K562 (cell line): Measurements from ENCODE around the gene VAMP8. TPM values are rescaled to one million over a fixed set of nuclear protein-coding genes. Genes with fewer than 3 reads are reported as not detected.

Experiments used
- ARID2 ChIP-seq: fragments of 450-650 bp; IDR thresholded peaks from 2 replicates; pipeline ENCODE4 v1.6.1; 2017; ENCODE audit warnings: antibody characterized with exemption, mild to moderate bottlenecking
- BCOR ChIP-seq: fragments of 450-650 bp; IDR thresholded peaks from 2 replicates; pipeline ENCODE4 v1.6.1; 2016
- BHLHE40 ChIP-seq: IDR thresholded peaks from 2 replicates; pipeline ENCODE4 v1.6.1; 2011; ENCODE audit warnings: low read length, improper control_type of control experiment
- C11orf30 ChIP-seq: fragments of 450-650 bp; IDR thresholded peaks from 2 replicates; pipeline ENCODE4 v1.6.1; 2016; ENCODE audit warnings: low read depth, mild to moderate bottlenecking
- CREB3L1 ChIP-seq: fragments of 450-650 bp; IDR thresholded peaks from 2 replicates; pipeline ENCODE4 v1.6.1; 2014; ENCODE audit warnings: low read depth, mild to moderate bottlenecking, moderate library complexity, borderline replicate concordance
- GTF2B ChIP-seq: IDR thresholded peaks from 2 replicates; pipeline ENCODE4 v1.6.1; 2011; ENCODE audit not compliant: insufficient read length; ENCODE audit errors: extremely low read depth
- JUND ChIP-seq, 2 experiments: IDR thresholded peaks; 2 replicates in 1 of 2; 3 replicates in 1 of 2; pipeline ENCODE4 v1.6.1; 2011; ENCODE audit warnings: borderline replicate concordance in 2 of 2, low read depth in 2 of 2, low read length in 2 of 2, improper control_type of control experiment in 1 of 2, missing biosample characterization in 1 of 2, missing genetic modification characterization in 1 of 2, missing genetic modification reagents in 1 of 2
- MLLT1 ChIP-seq, 2 experiments: fragments of 450-650 bp; IDR thresholded peaks; 2 replicates each; pipeline ENCODE4 v1.6.1; 2016
- MTA3 ChIP-seq: fragments of 450-650 bp; formaldehyde crosslinking; IDR thresholded peaks from 2 replicates; pipeline ENCODE4 v1.6.1; 2017; ENCODE audit warnings: mild to moderate bottlenecking, borderline replicate concordance
- NFXL1 ChIP-seq: fragments of 450-650 bp; formaldehyde crosslinking; IDR thresholded peaks from 2 replicates; pipeline ENCODE4 v1.4.0; 2021; ENCODE audit warnings: mild to moderate bottlenecking
- NR2C2 ChIP-seq, 2 experiments: fragments of 200-800 bp in 1 of 2; sonication (Bioruptor generic) in 1 of 2; sonication (generic) in 1 of 2; formaldehyde crosslinking in 1 of 2; IDR thresholded peaks; 2 replicates each; pipeline versions ENCODE4 v1.6.1 to v1.8.0; 2016 to 2022; ENCODE audit warnings: mild to moderate bottlenecking in 1 of 2, missing compliant biosample characterization in 1 of 2, missing genetic modification characterization in 1 of 2, missing genetic modification reagents in 1 of 2
- PHF20 ChIP-seq: fragments of 450-650 bp; IDR thresholded peaks from 2 replicates; pipeline ENCODE4 v1.6.1; 2018; ENCODE audit not compliant: partially characterized antibody
- POLR2AphosphoS5 ChIP-seq: IDR thresholded peaks from 2 replicates; pipeline ENCODE4 v1.6.1; 2011; ENCODE audit warnings: mild to moderate bottlenecking, low read depth, low read length, moderate library complexity; ENCODE audit not compliant: control insufficient read depth, insufficient read depth
- RAD51 ChIP-seq: fragments of 450-650 bp; IDR thresholded peaks from 2 replicates; pipeline ENCODE4 v1.7.1; 2016; ENCODE audit warnings: low read depth, mild to moderate bottlenecking, borderline replicate concordance
- SIN3A ChIP-seq, 2 experiments: fragments of 150-350 bp in 1 of 2; IDR thresholded peaks; 2 replicates each; pipeline ENCODE4 v1.6.1; 2011 to 2016; ENCODE audit warnings: borderline replicate concordance in 2 of 2, low read depth in 2 of 2, low read length in 2 of 2, mild to moderate bottlenecking in 2 of 2, moderate library complexity in 2 of 2; ENCODE audit not compliant: control insufficient read depth in 1 of 2
- SMAD4 ChIP-seq: fragments of 250-450 bp; sonication (Bioruptor Pico); conservative IDR thresholded peaks from 2 replicates; pipeline ENCODE4 v1.8.0; 2021; ENCODE audit warnings: inconsistent platforms, mild to moderate bottlenecking, moderate library complexity
- TAF9B ChIP-seq: fragments of 450-650 bp; IDR thresholded peaks from 2 replicates; pipeline ENCODE4 v1.6.1; 2018; ENCODE audit warnings: mild to moderate bottlenecking; ENCODE audit not compliant: partially characterized antibody
- U2AF2 ChIP-seq: fragments of 200-400 bp; formaldehyde crosslinking; optimal IDR thresholded peaks from 2 replicates; pipeline ENCODE3; 2017; ENCODE audit warnings: low read depth, mild to moderate bottlenecking, low read length
- ZKSCAN8 ChIP-seq: fragments of 200-800 bp; sonication (Bioruptor generic); IDR thresholded peaks from 2 replicates; pipeline ENCODE4 v1.6.1; 2016; ENCODE audit warnings: missing genetic modification characterization, missing compliant biosample characterization
- ZNF263 ChIP-seq: sonication (generic); formaldehyde crosslinking; IDR thresholded peaks from 2 replicates; pipeline ENCODE4 v1.8.0; 2022; ENCODE audit warnings: mild to moderate bottlenecking, missing genetic modification reagents, borderline replicate concordance
- polyA plus RNA-seq, 8 experiments: library from polyadenylated mRNA; depleted of rRNA in 4 of 8; stranded (reverse) in 5 of 8; unstranded in 3 of 8; fragments of >200 nt; fragmentation: Nextera tagmentation in 2 of 8; fragmentation: Illumina TruSeq in 1 of 8; extraction: Ambion mirVana in 2 of 8; extraction: Trizol in 1 of 8; gene quantifications; 2 replicates each; pipeline versions ENCODE4 v1.2.1 to v1.2.3, GENCODE V29; 2011 to 2014; ENCODE audit warnings: inconsistent platforms in 1 of 8, missing spikeins in 1 of 8
- total RNA-seq, 7 experiments: library from RNA; depleted of rRNA in 6 of 7; stranded (reverse); fragments of >200 nt in 6 of 7; fragmentation: Illumina TruSeq in 2 of 7; extraction: Trizol in 2 of 7; gene quantifications; 2 replicates each; pipeline versions ENCODE4 v1.2.1 to v1.2.3, GENCODE V29; 2011 to 2021; ENCODE audit warnings: low replicate concordance in 1 of 7

Gene VAMP8
- total and polyA plus RNA-seq, 9 of the 15 experiments (the other 6 are each of a cell fraction or from before 2014, with no cell fraction given), result 107 to 571 (median 248) TPM

- peak in 1 of 2 experiments; percentile 32; a peak in 1 of 4 replicates for TF ChIP-seq MLLT1 (IDR thresholded peaks at IDR 0.05)
- no peak for TF ChIP-seq RAD51
- peak; percentile 73 for TF ChIP-seq JUND (IDR thresholded peaks at IDR 0.05; ENCODE audit: borderline replicate concordance, low read depth, low read length)
- no peak; the same call in 2 of the 3 replicates for TF ChIP-seq JUND (tag; IDR thresholded peaks at IDR 0.05; ENCODE audit: borderline replicate concordance, low read depth, low read length)
- TF ChIP-seq TAF9B, result peak; percentile 62
- peak; percentile 89 for TF ChIP-seq C11orf30
- peak; percentile 80 for TF ChIP-seq CREB3L1
- peak; percentile 0 for TF ChIP-seq PHF20
- peak; percentile 95 for TF ChIP-seq POLR2AphosphoS5
- peak; percentile 40; the same call in 1 of the 2 replicates for TF ChIP-seq ARID2
- TF ChIP-seq NFXL1, result no peak
- no peak for TF ChIP-seq NR2C2 (CRISPR knock-in tag; IDR thresholded peaks at IDR 0.05)
- TF ChIP-seq NR2C2 (tag; IDR thresholded peaks at IDR 0.05), result peak; percentile 76; the same call in 1 of the 2 replicates
- peak; percentile 97 for TF ChIP-seq ZNF263 (CRISPR knock-in tag)
- TF ChIP-seq MTA3, result peak; percentile 82
- peak; percentile 35; the same call in 1 of the 2 replicates for TF ChIP-seq SMAD4 (CRISPR knock-in tag)
- TF ChIP-seq ZKSCAN8 (CRISPR knock-in tag), result no peak
- TF ChIP-seq BHLHE40, result 0 out of 2 replicates have a peak, but pooled peaks have one; percentile 19
- peak; percentile 41 for TF ChIP-seq GTF2B
- TF ChIP-seq BCOR, result peak; percentile 26; the same call in 1 of the 2 replicates
- TF ChIP-seq SIN3A (IDR thresholded peaks at IDR 0.05; ENCODE audit: borderline replicate concordance in 2 of 2, control insufficient read depth in 1 of 2, low read depth in 2 of 2, low read length in 2 of 2), result peak; percentile 79 to 88; a peak in 2 of 4 replicates
- no peak for TF ChIP-seq U2AF2
These were observed 15.8 kb upstream of the VAMP8 start, which contains the start of gene GGCX (continued) for GRCh38 chr2:85561280-85562212.
